CD1c-positive myeloid dendritic cell (primary cell): ENCODE results near the gene RUNX2.
"Not testable (repeated sequence)": the region's sequence is repeated elsewhere in the genome, so short reads cannot be mapped to it uniquely, and the experiment has no call there.

ENCODE experiments used
- DNase-seq: peaks from one replicate; pipeline ENCODE4 v3.0.0-alpha.2; 2016; ENCODE audit errors: extremely low spot score

Gene RUNX2

GRCh38 chr6:45457141-45457540 is 129.0 kb downstream of the RUNX2 start:
- no peak for DNase-seq

GRCh38 chr6:45458672-45459071 is 130.5 kb downstream of the RUNX2 start:
- no peak for DNase-seq

DNA sequence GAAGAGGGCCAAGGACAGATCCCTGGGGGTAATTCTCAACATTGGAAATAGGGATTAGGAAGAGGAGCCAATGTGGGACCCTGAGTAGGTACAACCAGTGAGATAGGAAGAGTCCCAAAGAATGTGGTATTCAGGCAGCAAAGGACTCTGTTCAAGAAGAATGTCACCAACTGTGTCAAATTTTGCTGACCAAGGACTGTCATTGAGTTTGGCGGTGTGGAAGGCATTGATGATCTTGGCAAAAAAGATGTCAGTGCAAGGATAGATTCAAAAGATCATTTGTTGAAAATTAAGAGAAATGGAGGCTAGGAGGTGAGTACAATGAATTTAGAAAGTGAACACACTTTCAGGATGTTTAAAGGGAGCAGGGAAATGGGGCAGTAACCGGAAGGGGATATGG is 132.0 kb downstream of the RUNX2 start:
- no peak for DNase-seq

DNA sequence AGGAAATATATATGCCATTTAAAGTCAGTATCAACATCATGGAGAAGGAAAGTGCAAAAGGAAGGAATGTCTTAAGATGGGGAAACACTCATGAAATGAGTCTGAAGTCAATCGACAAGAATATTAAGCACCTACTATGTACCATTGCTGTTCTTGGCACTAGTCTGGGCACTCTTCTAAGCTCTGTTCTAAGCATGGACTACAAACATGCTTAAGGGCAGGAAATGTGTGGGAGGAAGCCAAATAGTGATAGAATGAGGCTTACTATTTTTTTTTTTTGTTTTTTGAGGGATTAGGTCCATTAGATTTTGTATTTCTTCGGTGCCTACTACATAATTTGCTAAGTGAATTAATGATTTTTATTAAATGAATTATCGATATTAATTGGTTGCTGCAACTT is 133.4 kb downstream of the RUNX2 start:
- DNase-seq: no peak

GRCh38 chr6:45462190-45463134 is 134.3 kb downstream of the RUNX2 start:
- no peak for DNase-seq

- no peak for DNase-seq
These were observed 136.6 kb downstream of the RUNX2 start for GRCh38 chr6:45464685-45465084.

GRCh38 chr6:45466686-45467085 is 138.6 kb downstream of the RUNX2 start:
- DNase-seq: no peak

GRCh38 chr6:45467417-45467816 is 139.3 kb downstream of the RUNX2 start:
- DNase-seq: not testable (repeated sequence)

DNA sequence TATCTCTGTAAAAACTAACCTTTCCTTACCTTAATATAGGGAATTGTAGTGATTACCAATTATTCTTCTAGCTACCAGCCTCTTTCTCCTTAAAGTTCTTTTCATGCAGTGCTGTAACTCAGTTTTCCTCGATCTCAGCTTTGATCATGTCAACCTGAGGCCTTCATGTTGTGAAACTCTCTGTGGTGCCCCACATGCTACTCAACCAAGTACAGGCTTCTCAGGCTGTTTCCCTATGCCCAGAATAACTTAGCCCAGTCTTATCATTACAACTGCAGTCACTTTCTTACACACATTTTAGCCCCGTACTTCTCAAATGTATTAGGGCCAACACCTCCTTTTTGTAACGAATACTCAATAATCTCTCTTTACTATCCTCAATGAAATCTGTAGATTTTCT is 139.7 kb downstream of the RUNX2 start:
- no peak for DNase-seq

GRCh38 chr6:45469663-45470062 is 141.5 kb downstream of the RUNX2 start:
- DNase-seq: no peak

DNA sequence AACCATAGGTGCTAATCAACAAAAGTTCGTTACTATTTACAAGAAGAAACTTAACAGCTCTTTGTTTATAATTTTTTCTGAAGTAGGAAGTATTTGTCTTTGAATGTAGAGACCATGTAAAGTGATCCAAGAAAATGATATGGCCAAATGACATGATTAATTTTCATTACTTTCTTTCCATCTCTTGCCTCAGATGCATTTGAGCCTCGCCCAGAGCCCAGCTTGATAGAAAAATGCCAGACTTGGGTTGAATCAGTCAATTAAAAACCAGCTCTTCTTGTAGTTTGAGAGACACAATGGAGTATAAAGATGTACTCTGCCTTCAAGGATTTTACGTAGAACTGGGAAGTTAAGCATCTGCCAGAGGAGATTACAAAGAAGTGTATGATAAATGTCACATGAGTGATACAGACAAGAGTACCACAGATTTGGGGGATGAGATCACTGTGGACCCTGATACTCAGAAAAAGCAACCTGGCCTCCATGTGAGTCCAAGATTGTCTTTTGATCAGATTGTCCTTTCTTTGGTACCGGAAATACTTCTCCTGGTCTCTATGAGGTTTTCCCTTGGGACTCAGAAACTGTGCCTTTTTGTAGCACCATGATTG is 142.1 kb downstream of the RUNX2 start:
- no peak for DNase-seq

- no peak for DNase-seq
These were observed 144.3 kb downstream of the RUNX2 start for GRCh38 chr6:45472382-45472781.

DNA sequence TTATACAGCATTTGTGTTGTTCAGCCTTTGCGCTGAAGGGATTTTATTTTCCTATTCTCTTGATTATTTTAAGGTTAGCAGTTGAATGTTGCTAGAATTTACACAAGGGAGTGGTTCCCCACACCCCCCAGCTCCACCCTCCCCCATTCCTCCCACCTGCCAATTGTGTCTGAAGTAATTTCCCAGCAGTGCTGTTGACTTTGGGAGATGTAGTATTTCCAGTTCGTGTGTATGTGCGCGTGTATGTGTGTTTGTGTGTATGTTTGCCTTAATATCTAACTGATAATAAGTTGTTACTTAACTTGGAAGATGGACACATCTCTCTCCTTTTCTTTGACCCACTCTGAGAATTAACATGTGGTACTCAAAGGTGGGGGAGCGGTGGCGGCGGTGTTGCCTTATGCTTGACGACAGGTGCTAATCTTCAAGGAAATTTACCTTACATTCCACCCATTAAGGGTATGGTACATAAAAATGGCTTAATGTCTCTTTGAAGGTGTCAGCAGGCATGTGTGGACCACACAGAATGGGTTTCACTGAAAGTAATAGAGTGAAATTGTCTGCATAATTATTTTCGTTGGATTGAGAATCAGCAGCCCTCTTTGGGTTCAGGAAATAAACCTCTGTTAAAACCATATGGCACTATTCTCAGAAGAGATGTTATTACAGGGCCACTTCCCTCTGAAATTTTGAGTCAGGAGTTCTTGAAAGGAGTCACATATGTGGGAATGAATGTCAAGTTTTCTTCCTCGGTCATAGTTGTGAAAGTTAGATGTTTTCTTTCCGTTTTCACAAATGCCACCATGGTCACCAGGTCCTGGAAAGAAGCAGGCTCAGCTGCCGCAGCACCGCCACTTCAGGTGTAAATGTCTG is 145.2 kb downstream of the RUNX2 start:
- peak; percentile 20 for DNase-seq

DNA sequence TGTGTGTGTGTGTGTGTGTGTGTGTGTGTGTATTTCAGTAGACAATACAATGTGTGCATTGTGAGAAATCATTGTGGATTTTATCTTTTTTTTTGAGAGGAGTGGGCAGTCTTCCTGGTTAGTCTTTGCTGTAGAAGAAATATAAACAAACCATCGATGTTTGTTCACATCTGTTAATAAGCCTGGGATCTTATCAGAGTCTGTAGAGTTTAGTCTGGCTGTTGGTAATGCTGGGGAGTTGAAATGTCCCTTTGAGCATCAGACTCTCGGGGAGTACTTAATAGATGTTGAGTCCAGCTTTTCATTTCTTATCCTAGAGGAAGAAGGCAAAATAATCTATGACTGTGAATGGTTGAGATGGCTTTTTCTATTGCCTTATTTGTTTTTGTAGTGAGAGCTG is 146.2 kb downstream of the RUNX2 start:
- no peak for DNase-seq

DNA sequence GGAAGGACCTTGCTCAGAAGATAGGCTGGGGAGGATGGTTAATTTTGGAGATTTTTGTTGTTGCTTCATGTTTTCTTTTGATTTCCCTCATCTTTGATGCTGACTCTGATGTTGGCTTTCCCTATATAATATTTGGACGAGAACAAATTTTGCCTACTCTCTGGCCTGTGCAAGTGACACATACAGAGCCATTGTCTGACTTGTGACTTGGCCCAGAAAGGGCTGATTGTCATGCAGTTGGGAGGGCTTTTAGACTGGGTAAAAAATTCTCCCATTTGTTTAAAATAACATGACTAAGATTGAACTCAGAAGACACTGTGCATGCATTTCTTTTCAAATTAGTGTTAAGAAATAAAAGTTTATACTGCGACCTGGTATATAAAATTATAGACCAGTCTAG is 148.2 kb downstream of the RUNX2 start:
- no peak for DNase-seq

DNA sequence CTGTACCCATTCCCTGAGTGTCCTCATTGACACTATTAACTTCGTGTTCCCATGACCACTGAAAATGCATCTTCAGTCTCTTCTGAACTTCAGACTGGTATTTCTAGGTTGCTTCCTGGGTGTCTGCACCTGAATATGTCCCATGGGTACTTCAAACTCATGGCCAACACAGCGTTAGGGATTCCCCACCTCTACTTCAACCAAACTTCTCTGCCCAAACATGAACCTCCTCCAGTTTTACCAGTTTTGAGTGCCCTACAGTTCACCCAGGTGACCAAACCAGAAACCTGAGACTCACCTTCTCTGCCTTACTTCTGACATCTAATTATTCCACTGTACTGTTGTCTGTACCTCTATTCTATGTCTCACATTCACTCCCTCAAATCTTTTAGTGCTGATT is 149.1 kb downstream of the RUNX2 start:
- DNase-seq: no peak

DNA sequence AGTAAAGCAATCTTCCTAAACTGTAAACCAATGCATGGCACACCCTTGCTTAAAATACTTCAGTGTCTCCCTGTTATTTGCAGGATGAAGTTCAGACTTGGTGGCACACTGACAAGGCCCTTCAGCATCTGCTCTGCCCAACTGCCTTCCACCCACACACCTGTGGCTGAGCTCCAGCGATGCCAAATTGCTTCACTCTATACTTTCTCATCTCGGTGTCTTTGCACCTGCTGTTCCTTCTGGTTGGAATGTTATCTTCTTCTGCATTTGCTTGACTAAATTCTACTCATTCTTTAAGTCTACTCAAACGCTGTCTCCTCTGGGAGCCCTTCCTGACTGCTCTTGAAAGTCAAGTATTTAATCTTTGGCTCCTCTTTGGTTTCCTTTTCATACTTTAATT is 149.7 kb downstream of the RUNX2 start:
- peak; percentile 11 for DNase-seq

DNA sequence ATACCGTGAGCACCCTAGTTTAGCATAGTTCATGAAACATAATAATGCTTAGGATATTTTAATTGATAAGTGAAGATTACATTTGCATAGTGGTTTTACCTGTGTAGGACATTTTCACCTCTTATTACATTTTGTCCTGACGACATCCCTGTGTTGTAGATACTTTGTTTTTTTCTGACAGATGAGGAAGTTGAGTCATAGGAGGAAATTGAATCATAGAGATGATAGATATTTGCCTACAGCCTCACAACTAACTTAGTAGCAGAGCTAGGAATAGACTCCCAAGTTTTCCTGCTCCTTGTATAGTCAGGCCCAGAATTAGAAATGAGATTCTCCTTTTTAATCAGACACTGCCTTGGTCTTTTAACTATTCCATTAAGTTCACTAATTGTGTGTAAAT is 150.1 kb downstream of the RUNX2 start:
- peak; percentile 65 for DNase-seq

- DNase-seq: peak; percentile 49
These were observed 152.0 kb downstream of the RUNX2 start for GRCh38 chr6:45479834-45480751.

GRCh38 chr6:45480752-45481415 is 152.8 kb downstream of the RUNX2 start:
- no peak for DNase-seq

GRCh38 chr6:45483021-45483420 is 154.9 kb downstream of the RUNX2 start:
- DNase-seq: no peak
